GM12865 (cell line): ENCODE results near the gene NAGK.
A peak's percentile ranks its signal among the peaks of the same experiment; 100 is the strongest.
"Not testable (repeated sequence)": the region's sequence is repeated elsewhere in the genome, so short reads cannot be mapped to it uniquely, and the experiment has no call there.

Source experiments
- DNase-seq: peaks from one replicate; pipeline ENCODE4 v3.0.0; 2010; ENCODE audit warnings: low read depth
- H3K4me3 ChIP-seq: 2 replicates; pipeline ENCODE4 v1.5.1; 2011; ENCODE audit warnings: mild to moderate bottlenecking, low read depth, low read length, control low read depth
- TF ChIP-seq, protein P1 (sequence below): IDR thresholded peaks from 2 replicates; pipeline ENCODE4 v1.5.1; 2011; ENCODE audit warnings: low read length, control low read depth, low read depth, inconsistent platforms; ENCODE audit not compliant: insufficient read depth; ENCODE audit errors: missing control alignments

The NAGK gene

DNA sequence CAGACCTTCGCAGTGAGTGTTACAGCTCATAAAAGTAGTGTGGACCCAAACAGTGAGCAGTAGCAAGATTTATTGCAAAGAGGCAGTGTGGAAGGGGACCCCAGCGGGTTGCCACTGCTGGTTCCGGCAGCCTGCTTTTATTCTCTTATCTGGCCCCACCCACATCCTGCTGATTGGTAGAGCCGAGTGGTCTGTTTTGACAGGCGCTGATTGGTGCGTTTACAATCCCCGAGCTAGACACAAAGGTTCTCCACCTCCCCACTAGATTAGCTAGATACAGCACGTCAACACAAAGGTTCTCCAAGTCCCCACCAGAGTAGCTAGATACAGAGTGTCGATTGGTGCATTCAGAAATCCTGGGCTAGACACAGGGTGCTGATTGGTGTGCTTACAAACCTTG, 23.4 kb downstream of the NAGK start:
- not testable (repeated sequence) for DNase-seq, H3K4me3 ChIP-seq

DNA sequence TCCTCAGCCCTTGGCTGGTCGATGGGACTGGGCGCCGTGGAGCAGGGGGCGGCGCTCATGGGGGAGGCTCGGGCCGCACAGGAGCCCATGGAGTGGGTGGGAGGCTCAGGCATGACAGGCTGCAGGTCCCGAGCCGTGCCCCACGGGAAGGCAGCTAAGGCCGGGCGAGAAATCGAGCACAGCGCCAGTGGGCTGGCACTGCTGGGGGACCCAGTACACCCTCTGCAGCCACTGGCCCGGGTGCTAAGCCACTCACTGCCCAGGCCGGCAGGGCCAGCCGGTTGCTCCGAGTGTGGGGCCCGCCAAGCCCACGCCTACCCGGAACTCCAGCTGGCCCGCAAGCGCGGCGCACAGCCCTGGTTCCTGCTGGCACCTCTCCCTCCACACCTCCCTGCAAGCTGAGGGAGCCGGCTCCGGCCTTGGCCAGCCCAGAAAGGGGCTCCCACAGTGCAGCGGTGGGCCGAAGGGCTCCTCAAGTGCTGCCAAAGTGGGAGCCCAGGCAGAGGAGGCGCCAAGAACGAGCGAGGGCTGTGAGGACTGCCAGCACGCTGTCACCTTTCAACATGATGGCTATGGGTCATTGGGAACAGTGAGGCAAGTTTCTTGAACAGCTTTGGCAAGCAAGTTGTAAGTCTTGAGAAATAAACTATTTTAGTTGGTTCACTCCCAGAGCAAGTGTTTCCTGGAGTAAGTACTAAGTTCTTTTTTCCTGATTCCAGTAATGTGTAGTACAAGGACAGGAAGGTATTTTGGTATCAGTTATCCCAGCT, 24.2 kb downstream of the NAGK start:
- DNase-seq, H3K4me3 ChIP-seq: not testable (repeated sequence)

DNA sequence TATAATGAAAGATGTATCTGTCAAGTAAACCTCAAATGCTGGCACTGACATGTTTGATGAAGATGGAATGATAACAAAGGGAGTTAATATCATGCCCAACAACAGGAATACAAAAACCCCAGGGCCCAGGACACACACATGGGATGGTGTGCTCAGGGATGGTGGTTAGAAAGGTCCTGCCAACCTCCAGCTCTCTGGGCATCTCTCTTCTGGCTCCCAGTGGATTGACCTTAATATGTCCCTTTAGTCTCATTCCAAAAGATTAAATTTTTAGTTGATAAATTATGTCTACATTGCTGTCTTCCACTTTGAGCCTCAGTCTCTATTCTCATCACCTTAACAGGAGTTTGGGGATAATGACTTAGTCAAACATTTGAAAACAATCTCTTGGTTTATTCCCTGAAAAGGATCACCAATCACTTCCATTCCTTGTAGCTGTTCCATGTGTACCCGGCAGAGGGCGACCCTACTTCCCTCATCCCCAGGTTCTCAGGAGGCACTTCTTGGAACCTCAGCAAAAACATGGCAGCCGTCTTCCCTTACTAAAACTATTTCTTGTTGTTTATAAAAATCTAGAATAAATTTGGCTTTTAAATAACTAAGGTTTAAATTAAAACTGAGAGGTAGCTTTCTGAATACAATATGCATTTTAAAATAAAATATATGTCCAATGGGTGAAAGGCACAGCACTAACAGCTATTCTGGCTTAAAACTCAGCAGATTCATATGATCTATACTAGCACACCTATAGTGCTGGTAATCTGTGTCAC, 31.9 kb downstream of the NAGK start:
- peak; percentile 58 for DNase-seq
- TF ChIP-seq, protein P1, sequence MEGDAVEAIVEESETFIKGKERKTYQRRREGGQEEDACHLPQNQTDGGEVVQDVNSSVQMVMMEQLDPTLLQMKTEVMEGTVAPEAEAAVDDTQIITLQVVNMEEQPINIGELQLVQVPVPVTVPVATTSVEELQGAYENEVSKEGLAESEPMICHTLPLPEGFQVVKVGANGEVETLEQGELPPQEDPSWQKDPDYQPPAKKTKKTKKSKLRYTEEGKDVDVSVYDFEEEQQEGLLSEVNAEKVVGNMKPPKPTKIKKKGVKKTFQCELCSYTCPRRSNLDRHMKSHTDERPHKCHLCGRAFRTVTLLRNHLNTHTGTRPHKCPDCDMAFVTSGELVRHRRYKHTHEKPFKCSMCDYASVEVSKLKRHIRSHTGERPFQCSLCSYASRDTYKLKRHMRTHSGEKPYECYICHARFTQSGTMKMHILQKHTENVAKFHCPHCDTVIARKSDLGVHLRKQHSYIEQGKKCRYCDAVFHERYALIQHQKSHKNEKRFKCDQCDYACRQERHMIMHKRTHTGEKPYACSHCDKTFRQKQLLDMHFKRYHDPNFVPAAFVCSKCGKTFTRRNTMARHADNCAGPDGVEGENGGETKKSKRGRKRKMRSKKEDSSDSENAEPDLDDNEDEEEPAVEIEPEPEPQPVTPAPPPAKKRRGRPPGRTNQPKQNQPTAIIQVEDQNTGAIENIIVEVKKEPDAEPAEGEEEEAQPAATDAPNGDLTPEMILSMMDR: peak; percentile 73
- no peak overlapping the region for H3K4me3 ChIP-seq

DNA sequence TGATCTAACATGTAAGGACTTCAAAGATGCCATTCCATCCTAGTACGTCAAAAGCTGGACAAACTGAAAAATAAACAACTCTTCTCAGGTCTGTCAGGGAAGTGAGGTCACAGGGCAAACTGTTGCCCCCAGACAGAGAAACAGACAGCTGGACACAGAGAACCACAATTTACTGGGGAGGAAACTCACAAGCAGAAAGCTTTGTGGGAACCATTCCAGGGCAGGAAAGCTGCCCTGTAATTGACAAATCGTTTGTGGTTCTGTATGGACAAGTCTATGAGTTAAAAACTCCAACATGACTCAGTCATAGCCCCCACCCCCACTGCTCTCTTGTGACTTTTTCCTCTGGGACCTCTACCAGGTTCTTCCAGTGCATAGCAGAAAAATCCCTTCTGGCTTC, 33.2 kb downstream of the NAGK start:
- TF ChIP-seq, protein P1: no peak
- no peak for DNase-seq
- no peak overlapping the region for H3K4me3 ChIP-seq

DNA sequence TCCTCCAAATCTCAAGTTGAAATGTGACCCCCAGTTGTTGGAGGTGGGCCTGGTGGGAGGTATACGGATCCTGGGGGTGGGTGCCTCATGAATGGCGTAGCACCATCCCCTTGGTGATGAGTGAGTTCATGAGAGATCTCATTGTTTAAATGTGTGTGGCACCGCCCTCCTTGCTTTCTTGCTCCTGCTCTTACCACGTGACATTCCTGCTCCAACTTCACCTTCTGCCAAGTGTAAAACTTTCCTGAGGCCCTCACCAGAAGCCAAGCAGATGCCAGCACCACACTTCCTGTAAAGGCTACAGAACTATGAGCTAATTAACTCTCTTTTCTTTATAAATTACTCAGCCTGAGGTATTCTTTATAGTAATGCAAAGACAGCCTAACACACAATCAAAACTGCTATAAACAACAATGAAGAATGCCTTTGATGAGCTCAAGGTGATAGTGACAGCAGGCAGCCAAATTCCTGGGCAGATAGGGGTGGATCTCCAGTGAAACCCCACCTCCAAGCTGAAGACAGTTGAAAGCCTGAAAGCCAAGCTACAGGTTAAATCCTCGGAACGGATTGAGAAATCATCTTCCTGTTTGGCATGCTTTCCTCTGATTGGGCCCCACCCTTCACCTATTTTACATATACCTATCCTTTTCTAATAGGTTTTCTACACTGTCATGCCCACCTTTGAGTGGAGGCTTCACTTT, 34.7 kb downstream of the NAGK start:
- TF ChIP-seq, protein P1: no peak
- no peak for DNase-seq
- H3K4me3 ChIP-seq: no peak overlapping the region

DNA sequence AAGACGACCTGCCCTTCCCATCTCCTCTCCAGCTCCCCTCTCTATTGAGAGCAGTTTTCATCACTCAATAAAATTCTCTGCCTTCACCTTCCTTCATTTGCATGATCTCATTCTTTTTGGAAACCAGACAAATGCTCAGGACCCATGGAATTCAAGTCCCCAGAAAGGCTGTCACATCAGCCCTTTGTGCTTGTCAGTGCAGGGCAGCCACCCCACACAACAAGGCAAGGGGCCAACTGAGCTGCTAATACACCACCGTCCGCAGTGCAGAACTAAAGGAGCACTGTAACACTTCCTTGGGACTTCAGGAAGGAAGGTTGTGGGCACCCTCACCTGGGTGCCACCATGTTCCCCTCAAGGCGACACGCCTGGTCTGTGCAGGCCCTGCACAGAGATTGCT, 35.4 kb downstream of the NAGK start:
- no peak overlapping the region for H3K4me3 ChIP-seq
- DNase-seq: no peak
- TF ChIP-seq, protein P1: no peak

DNA sequence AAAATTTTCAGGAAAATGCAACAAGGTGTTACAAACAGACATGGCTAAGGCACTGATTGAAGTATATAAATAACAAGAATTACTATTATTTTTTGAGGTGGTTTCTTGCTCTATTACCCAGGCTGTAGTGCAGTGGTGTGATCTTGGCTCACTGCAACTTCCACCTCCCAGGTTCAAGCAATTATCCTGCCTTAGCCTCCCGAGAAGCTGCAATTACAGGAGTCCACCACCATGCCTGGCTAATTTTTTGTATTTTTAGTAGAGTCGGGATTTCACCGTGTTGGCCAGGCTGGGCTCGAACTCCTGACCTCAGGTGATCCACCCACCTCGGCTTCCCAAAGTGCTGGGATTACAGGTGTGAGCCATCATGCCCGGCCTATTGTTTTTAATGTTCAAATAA, 38.0 kb downstream of the NAGK start:
- DNase-seq: not testable (repeated sequence)

DNA sequence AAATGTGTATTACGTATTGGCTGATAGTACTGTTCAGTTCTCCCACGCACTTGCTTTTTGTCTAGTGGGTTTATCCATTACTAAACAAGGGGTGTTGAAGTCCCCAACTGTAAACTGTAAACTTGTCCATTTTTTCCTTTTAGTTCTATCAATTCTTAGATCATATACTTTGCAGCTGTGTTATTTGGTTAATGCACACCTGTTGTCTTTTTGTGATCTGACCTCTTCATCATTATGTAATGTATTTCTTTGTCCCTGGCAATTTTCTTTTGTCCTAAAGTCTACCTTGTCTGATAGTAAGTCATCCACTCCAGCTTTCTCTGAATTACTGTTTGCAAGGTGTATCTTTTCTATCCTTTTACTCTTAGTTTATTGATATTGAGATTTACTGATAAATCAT, 39.6 kb downstream of the NAGK start:
- TF ChIP-seq, protein P1: no peak

More for the DNA sequence above, 38.0 kb downstream of the NAGK start:
- not testable (repeated sequence) for H3K4me3 ChIP-seq

More for the DNA sequence above, 39.6 kb downstream of the NAGK start:
- no peak for DNase-seq
- no peak overlapping the region for H3K4me3 ChIP-seq
